ENCODE results near the gene KCNH6.
A peak's percentile ranks its signal among the peaks of the same experiment; 100 is the strongest.

Gene KCNH6

GRCh38 chr17:63523253-63523855 lies at the start of gene KCNH6:
TSS of gene KCNH6 (plus strand) at chr17:63523358. CDS start at chr17:63523414, 56 bp downstream.
- no peak for DNase-seq

- no peak for DNase-seq
Measured at GRCh38 chr17:63474174-63474573, 49.0 kb upstream of the KCNH6 start.

- DNase-seq, result no peak
Measured at GRCh38 chr17:63474586-63475460, 48.3 kb upstream of the KCNH6 start.

GRCh38 chr17:63475491-63476412 lies 47.4 kb upstream of the KCNH6 start:
- DNase-seq, result no peak

GRCh38 chr17:63476459-63476853 lies 46.7 kb upstream of the KCNH6 start:
- DNase-seq, result no peak

- peak; percentile 31 for DNase-seq
Measured at GRCh38 chr17:63476854-63477479, 46.2 kb upstream of the KCNH6 start, which contains the start of gene ACE. TSS of gene ACE (plus strand) at chr17:63477061. CDS start at chr17:63477095, 34 bp downstream.

GRCh38 chr17:63477480-63478440 lies 45.4 kb upstream of the KCNH6 start:
- no peak for DNase-seq

GRCh38 chr17:63478814-63479494 lies 44.2 kb upstream of the KCNH6 start:
- DNase-seq, result peak; percentile 76

- no peak for DNase-seq
Measured at GRCh38 chr17:63479495-63480184, 43.5 kb upstream of the KCNH6 start.

- DNase-seq, result no peak
Measured at GRCh38 chr17:63480192-63480784, 42.9 kb upstream of the KCNH6 start.

- no peak for DNase-seq
Measured at GRCh38 chr17:63480826-63481487, 42.2 kb upstream of the KCNH6 start.

- DNase-seq, result no peak
Measured at GRCh38 chr17:63481488-63481870, 41.7 kb upstream of the KCNH6 start.

GRCh38 chr17:63482509-63482908 lies 40.6 kb upstream of the KCNH6 start:
- DNase-seq, result no peak

- DNase-seq, result no peak
Measured at GRCh38 chr17:63483038-63483437, 40.1 kb upstream of the KCNH6 start.

- DNase-seq, result no peak
Measured at GRCh38 chr17:63483655-63484575, 39.2 kb upstream of the KCNH6 start.

GRCh38 chr17:63486317-63487013 lies 36.7 kb upstream of the KCNH6 start:
- DNase-seq, result no peak

GRCh38 chr17:63487014-63487339 lies 36.2 kb upstream of the KCNH6 start:
- no peak for DNase-seq

- DNase-seq, result no peak
Measured at GRCh38 chr17:63488851-63489250, 34.3 kb upstream of the KCNH6 start.

Measured in activated CD4-positive, alpha-beta T cell treated with anti-CD3 and anti-CD28 coated beads, Interleukin-2, amount 50 U/mL, for 16 hours (primary cell).